Aorta (tissue), 5 donors: ENCODE results near the gene PARP2. TPM values are rescaled to one million over a fixed set of nuclear protein-coding genes. Genes with fewer than 3 reads are reported as not detected.
"Not testable (repeated sequence)": the region's sequence is repeated elsewhere in the genome, so short reads cannot be mapped to it uniquely, and the experiment has no call there.

Experiments
- ATAC-seq: fragments of 200-7000 bp; cut with Tn5 transposase; one replicate; pipeline ENCODE4 v1.9.1; 2022; ENCODE audit warnings: moderate library complexity; ENCODE audit not compliant: low FRiP score
- DNase-seq, 2 donors: peaks; one replicate each; pipeline ENCODE4 v3.0.0-alpha.2; 2020
- H3K27ac ChIP-seq, 2 donors: one replicate each; pipeline ENCODE4 v1.5.1; 2013; ENCODE audit warnings: low read length in 2 of 2, mild to moderate bottlenecking in 2 of 2, moderate library complexity in 2 of 2, control low read depth in 1 of 2, inconsistent platforms in 1 of 2, low read depth in 1 of 2
- H3K27me3 ChIP-seq, 2 donors: one replicate each; pipeline ENCODE4 v1.6.1; 2013; ENCODE audit warnings: control low read depth in 1 of 2, low read length in 1 of 2, mild to moderate bottlenecking in 1 of 2, moderate library complexity in 1 of 2; ENCODE audit not compliant: insufficient read depth in 2 of 2, control insufficient read depth in 1 of 2
- H3K36me3 ChIP-seq, 2 donors: one replicate each; pipeline ENCODE4 v1.6.1; 2013; ENCODE audit warnings: control low read depth in 1 of 2, low read length in 1 of 2, mild to moderate bottlenecking in 1 of 2; ENCODE audit not compliant: insufficient read depth in 2 of 2, control insufficient read depth in 1 of 2
- H3K4me1 ChIP-seq, 2 donors: one replicate each; pipeline ENCODE4 v1.6.1; 2013; ENCODE audit warnings: low read length in 2 of 2, control low read depth in 1 of 2, mild to moderate bottlenecking in 1 of 2, moderate library complexity in 1 of 2; ENCODE audit not compliant: insufficient read depth in 2 of 2, control insufficient read depth in 1 of 2
- H3K4me3 ChIP-seq, 2 donors: one replicate each; pipeline ENCODE4 v1.5.1; 2013; ENCODE audit warnings: low read length in 2 of 2, control low read depth in 1 of 2, mild to moderate bottlenecking in 1 of 2
- H3K9me3 ChIP-seq: one replicate; pipeline ENCODE4 v1.6.1; 2013; ENCODE audit warnings: mild to moderate bottlenecking, low read length; ENCODE audit not compliant: control insufficient read depth
- WGBS, 2 donors: extraction: QIAGEN DNeasy Blood & Tissue Kit; methylation state at CpG; one replicate each; pipeline ENCODE4 v1.1.7; 2013; 5-methylcytosine and 5-hydroxymethylcytosine counted together
- intact Hi-C, 2 donors: fragments of 100-400 bp; cut with DNase I; formaldehyde crosslinking; loops; one replicate each; pipeline versions ENCODE4 v1.14.2 to v1.15.0; 2022
- polyA plus RNA-seq, 2 donors: library from polyadenylated mRNA; stranded (reverse); fragments of 200-250 nt; gene quantifications; one replicate each; pipeline ENCODE4 v1.2.3, GENCODE V29; 2013
- total RNA-seq, 2 donors: library from RNA; stranded (reverse); fragmentation: NEBNext Ultra II Directional; extraction: Animal tissue kit (Norgen Biotek cat#: 25700); gene quantifications; one replicate each; pipeline ENCODE4 v1.2.1, GENCODE V29; 2021
- donor health status: healthy with polysubstance abuse.
- donor health status: Bipolar disorder and iron deficiency.
- donor health status: DM: no; HTN: no; CAD: no.
- donor health status: DM: no; HTN: no; CAD: no.
- donor health status: DM: yes; HTN: yes; CAD: no.

The PARP2 gene
- total and polyA plus RNA-seq, 4 donors: 13.4 to 21.4 (median 16.4) TPM

GRCh38 chr14:20334017-20334416 lies 9.4 kb upstream of the PARP2 start:
- Histone ChIP-seq H3K9me3 (no peaks in the 10 kb centered on the region), H3K27ac (peak overlapping the region in 1 of 2 donors; percentile 93), H3K27me3 (no peaks in the 10 kb centered on the region), H3K4me3 (no peak overlapping the region), H3K4me1 (no peaks in the 10 kb centered on the region), H3K36me3 (no peaks in the 10 kb centered on the region)
- 73 to 74% methylated on average over 7 of the region's 7 CpGs for WGBS, 2 donors
- ATAC-seq (no peak), DNase-seq (no peak)
- intact Hi-C loops: loop anchor here in 1 of 2 donors (5.0 to 10.0 kb wide), 2 partner anchors 278 to 651 kb away; partner anchors contain the start of gene METTL17

GRCh38 chr14:20341032-20341431 lies 2.4 kb upstream of the PARP2 start:
- not testable (repeated sequence) for H3K4me3 ChIP-seq, H3K36me3 ChIP-seq, H3K9me3 ChIP-seq, ATAC-seq, DNase-seq, H3K4me1 ChIP-seq, H3K27me3 ChIP-seq, H3K27ac ChIP-seq
- WGBS, 2 donors: 92 to 100% methylated on average over 4 of the region's 4 CpGs
- intact Hi-C loops: loop anchor here (5.0 to 10.0 kb wide), 4 partner anchors 71 to 341 kb away; partner anchors contain the start of genes PIP4P1 (in 1 of the 2), PNP (in 1 of the 2), RNASE4 (in 1 of the 2) and TEP1 (in 1 of the 2)

GRCh38 chr14:20341646-20342045 lies 1.8 kb upstream of the PARP2 start:
- no peaks in the 10 kb centered on the region for H3K4me1 ChIP-seq
- H3K36me3 ChIP-seq: peaks cover 0 to 2% of the 10 kb centered on the region in 2 donors
- no peak for ATAC-seq
- intact Hi-C loops: loop anchor here (2.0 to 10.0 kb wide), 5 partner anchors 71 to 341 kb away; partner anchors contain the start of genes APEX1 (in 1 of the 2), OSGEP (in 1 of the 2), PIP4P1 (in 1 of the 2) and PNP (in 1 of the 2)
- WGBS, 2 donors: 58 to 64% methylated on average over 2 of the region's 2 CpGs
- H3K9me3 ChIP-seq: no peaks in the 10 kb centered on the region
- no peak for DNase-seq
- H3K27ac ChIP-seq: no peak overlapping the region
- H3K27me3 ChIP-seq: no peaks in the 10 kb centered on the region
- H3K4me3 ChIP-seq: no peak overlapping the region

GRCh38 chr14:20343862-20344220 lies 406 bp downstream of the PARP2 start:
- DNase-seq (no peak), ATAC-seq (no peak)
- no peaks in the 10 kb centered on the region for H3K9me3 ChIP-seq
- H3K27ac ChIP-seq: peak overlapping the region in 1 of 2 donors; percentile 30
- peak overlapping the region; percentile 68 to 79 for H3K4me3 ChIP-seq
- WGBS, 2 donors: 0 to 1% methylated on average over 3 of the region's 3 CpGs
- no peaks in the 10 kb centered on the region for H3K27me3 ChIP-seq
- H3K36me3 ChIP-seq: peaks cover 0 to 2% of the 10 kb centered on the region in 2 donors
- H3K4me1 ChIP-seq: no peaks in the 10 kb centered on the region
- intact Hi-C loops: loop anchor here (1.0 to 10.0 kb wide), 6 partner anchors 68 to 339 kb away; partner anchors contain the start of genes APEX1 (in 1 of the 2), OSGEP (in 1 of the 2), PIP4P1 (in 1 of the 2) and PNP (in 1 of the 2)

GRCh38 chr14:20345366-20345765 lies 1.9 kb downstream of the PARP2 start:
- no peak for ATAC-seq
- WGBS, 2 donors: 91 to 96% methylated on average over 1 of the region's 1 CpG
- no peak for DNase-seq
- Histone ChIP-seq H3K4me3 (no peak overlapping the region), H3K27ac (no peak overlapping the region), H3K27me3 (no peaks in the 10 kb centered on the region), H3K36me3 (peaks cover 0 to 2% of the 10 kb centered on the region in 2 donors), H3K9me3 (no peaks in the 10 kb centered on the region), H3K4me1 (no peaks in the 10 kb centered on the region)
- intact Hi-C loops: loop anchor here in 1 of 2 donors (5.0 to 10.0 kb wide), 2 partner anchors 62 to 119 kb away; partner anchors contain the start of genes PIP4P1 and PNP

GRCh38 chr14:20346713-20347112 lies 3.3 kb downstream of the PARP2 start:
- Histone ChIP-seq H3K9me3 (no peaks in the 10 kb centered on the region), H3K36me3 (peaks cover 0 to 2% of the 10 kb centered on the region in 2 donors), H3K4me3 (no peak overlapping the region), H3K27me3 (no peaks in the 10 kb centered on the region), H3K4me1 (no peaks in the 10 kb centered on the region), H3K27ac (no peak overlapping the region)
- 92 to 100% methylated on average over 1 of the region's 1 CpG for WGBS, 2 donors
- ATAC-seq (no peak), DNase-seq (no peak)
- intact Hi-C loops: loop anchor here in 1 of 2 donors (5.0 to 10.0 kb wide), 2 partner anchors 61 to 118 kb away; partner anchors contain the start of genes PIP4P1 and PNP

GRCh38 chr14:20347747-20348146 lies 4.3 kb downstream of the PARP2 start:
- ATAC-seq: no peak
- H3K36me3 ChIP-seq: peaks cover 2 to 5% of the 10 kb centered on the region in 2 donors
- intact Hi-C loops: loop anchor here in 1 of 2 donors (5.0 to 10.0 kb wide), 2 partner anchors 60 to 117 kb away; partner anchors contain the start of genes PIP4P1 and PNP
- H3K9me3 ChIP-seq: no peaks in the 10 kb centered on the region
- 91 to 97% methylated on average over 3 of the region's 3 CpGs for WGBS, 2 donors
- no peak for DNase-seq
- H3K4me1 ChIP-seq: no peaks in the 10 kb centered on the region
- no peak overlapping the region for H3K4me3 ChIP-seq
- no peak overlapping the region for H3K27ac ChIP-seq
- no peaks in the 10 kb centered on the region for H3K27me3 ChIP-seq

- 92 to 93% methylated on average over 2 of the region's 2 CpGs for WGBS, 2 donors
- no peaks in the 10 kb centered on the region for H3K27me3 ChIP-seq
- no peak overlapping the region for H3K4me3 ChIP-seq
- H3K36me3 ChIP-seq: peaks cover 2 to 6% of the 10 kb centered on the region in 2 donors
- no peaks in the 10 kb centered on the region for H3K4me1 ChIP-seq
- ATAC-seq: no peak
- intact Hi-C loops: no loop called here
- no peak overlapping the region for H3K27ac ChIP-seq
- H3K9me3 ChIP-seq: no peaks in the 10 kb centered on the region
- DNase-seq: no peak
Observed at GRCh38 chr14:20350282-20350681, 6.8 kb downstream of the PARP2 start.

- intact Hi-C loops: no loop called here
- no peaks in the 10 kb centered on the region for H3K9me3 ChIP-seq
- ATAC-seq (no peak), DNase-seq (no peak)
- no peaks in the 10 kb centered on the region for H3K27me3 ChIP-seq
- peaks cover 1 to 6% of the 10 kb centered on the region in 2 donors for H3K36me3 ChIP-seq
- no peaks in the 10 kb centered on the region for H3K4me1 ChIP-seq
- no peak overlapping the region for H3K4me3 ChIP-seq
- no peak overlapping the region for H3K27ac ChIP-seq
Observed at GRCh38 chr14:20350860-20351259, 7.4 kb downstream of the PARP2 start.
